HepG2 (cell line): Measurements from ENCODE around the gene CDK6. TPM values are rescaled to one million over a fixed set of nuclear protein-coding genes. Genes with fewer than 3 reads are reported as not detected.

Experiments used
- ATAC-seq: fragments of 200-7000 bp; cut with Tn5 transposase; 3 replicates; pipeline ENCODE4 v1.9.1; 2020; ENCODE audit warnings: mild to moderate bottlenecking, moderate library complexity
- BruUV-seq: library from RNA; stranded (reverse); fragments of 400-500 nt; replicated peaks from 2 replicates; lab custom pipeline; 2021; lab: Mats Ljungman, UMichigan
- CTCF ChIA-PET: fragments of 300-600 bp; formaldehyde crosslinking; extraction: SDS; loops from one replicate; lab custom pipeline; 2021; ENCODE audit warnings: low total read pairs, inconsistent platforms, low intra/inter-chr PET ratio; lab: Yijun Ruan, JAX
- POLR2A ChIA-PET: fragments of 350-600 bp; sonication (Branson Sonifier 250); formaldehyde crosslinking; loops from one replicate; lab custom pipeline; 2020; ENCODE audit warnings: antibody characterized with exemption, inconsistent platforms; lab: Yijun Ruan, JAX
- DNase-seq: peaks from one replicate; pipeline ENCODE4 v3.0.0-alpha.2; 2015; ENCODE audit warnings: low spot score
- FAIRE-seq: peaks from 3 replicates; lab custom pipeline; 2011; peaks lifted over from hg19 to GRCh38; lab: Jason Lieb, UNC
- H2AFZ ChIP-seq: one replicate; pipeline ENCODE4 v1.6.1; 2011; ENCODE audit warnings: low read length, inconsistent platforms
- H3K27ac ChIP-seq: fragments of 300-600 bp; 3 replicates; pipeline ENCODE4 v1.8.0; 2011; ENCODE audit warnings: mixed run types, mild to moderate bottlenecking, mixed read lengths, low read length, inconsistent platforms; ENCODE audit not compliant: insufficient read depth; ENCODE audit errors: extremely low read length
- H3K27me3 ChIP-seq, 2 experiments: fragments of 200-600 bp in 1 of 2; 2 replicates in 1 of 2; 3 replicates in 1 of 2; pipeline versions ENCODE4 v1.6.0 to v1.8.0; 2011; ENCODE audit warnings: low read length in 2 of 2, mild to moderate bottlenecking in 2 of 2, moderate library complexity in 2 of 2, inconsistent platforms in 1 of 2; ENCODE audit not compliant: insufficient read depth in 2 of 2, control insufficient read depth in 1 of 2
- H3K36me3 ChIP-seq, 2 experiments: fragments of 200-600 bp in 1 of 2; replicated peaks in 1 of 2; 2 replicates in 1 of 2; 3 replicates in 1 of 2; pipeline versions ENCODE4 v1.5.1 to v1.8.0; 2011; ENCODE audit warnings: low read length in 2 of 2, inconsistent platforms in 1 of 2; ENCODE audit not compliant: insufficient read depth in 2 of 2, control insufficient read depth in 1 of 2
- H3K4me1 ChIP-seq: 2 replicates; pipeline ENCODE4 v1.5.1; 2012; ENCODE audit warnings: low read length, inconsistent platforms; ENCODE audit not compliant: insufficient read depth
- H3K4me2 ChIP-seq: 2 replicates; pipeline ENCODE4 v1.6.0; 2011; ENCODE audit warnings: low read depth, low read length, inconsistent platforms
- H3K4me3 ChIP-seq, 3 experiments: fragments of 200-600 bp in 1 of 3; sonication (generic), shearing (Covaris generic) in 1 of 3; replicated peaks in 1 of 3; 2 replicates each; pipeline ENCODE4 v1.5.1; 2011 to 2016; ENCODE audit warnings: low read length in 3 of 3, inconsistent platforms in 2 of 3, low read depth in 2 of 3, mild to moderate bottlenecking in 2 of 3, control low read depth in 1 of 3, mixed read lengths in 1 of 3; ENCODE audit not compliant: insufficient read depth in 1 of 3
- H3K79me2 ChIP-seq: one replicate; pipeline ENCODE4 v1.6.1; 2011; ENCODE audit warnings: low read length, inconsistent platforms; ENCODE audit not compliant: insufficient read depth
- H3K9ac ChIP-seq: 2 replicates; pipeline ENCODE4 v1.6.0; 2011; ENCODE audit warnings: mild to moderate bottlenecking, low read depth, low read length, inconsistent platforms; ENCODE audit not compliant: insufficient read depth
- H3K9me3 ChIP-seq: 2 replicates; pipeline ENCODE4 v1.5.1; 2012; ENCODE audit warnings: mild to moderate bottlenecking, low read length
- H4K20me1 ChIP-seq: 2 replicates; pipeline ENCODE4 v1.6.0; 2011; ENCODE audit warnings: inconsistent platforms, mild to moderate bottlenecking, low read length, moderate library complexity; ENCODE audit not compliant: insufficient read depth
- ARNT ChIP-seq: fragments of 450-650 bp; IDR thresholded peaks from 2 replicates; pipeline ENCODE4 v1.6.1; 2017
- ATF7-NPFF ChIP-seq: sonication (generic); formaldehyde crosslinking; IDR thresholded peaks from 2 replicates; pipeline ENCODE4 v1.8.1; 2023; ENCODE audit warnings: mild to moderate bottlenecking, low read depth, missing genetic modification reagents, moderate library complexity
- ELF4 ChIP-seq: sonication (generic); formaldehyde crosslinking; IDR thresholded peaks from 2 replicates; pipeline ENCODE4 v1.5.0; 2020; ENCODE audit warnings: missing genetic modification reagents, mild to moderate bottlenecking, moderate library complexity, borderline replicate concordance
- NCOA2 ChIP-seq: sonication (generic); formaldehyde crosslinking; IDR thresholded peaks from 2 replicates; pipeline ENCODE4 v1.8.0; 2022; ENCODE audit warnings: inconsistent platforms
- PHF8 ChIP-seq: sonication (generic); formaldehyde crosslinking; IDR thresholded peaks from 2 replicates; pipeline ENCODE4 v1.5.0; 2020; ENCODE audit warnings: missing genetic modification reagents
- ZFP82 ChIP-seq: sonication (generic); formaldehyde crosslinking; IDR thresholded peaks from 2 replicates; pipeline ENCODE4 v1.5.1; 2020; ENCODE audit warnings: mild to moderate bottlenecking, missing genetic modification reagents, borderline replicate concordance
- ZNF484 ChIP-seq: sonication (generic); formaldehyde crosslinking; IDR thresholded peaks from 2 replicates; pipeline ENCODE4 v1.5.1; 2020; ENCODE audit warnings: mild to moderate bottlenecking, low read depth, missing genetic modification reagents, borderline replicate concordance
- ZSCAN12 ChIP-seq: sonication (generic); formaldehyde crosslinking; IDR thresholded peaks from 2 replicates; pipeline ENCODE4 v1.9.0; 2021; ENCODE audit warnings: mild to moderate bottlenecking, missing genetic modification reagents
- in situ Hi-C: cut with HindIII; loops from 2 replicates; pipeline ENCODE4 v1.10.0; 2017; ENCODE audit warnings: low pct_unique_long_range_greater_than_20kb; ENCODE audit not compliant: extremely low pct_ligation_motif_present
- intact Hi-C: fragments of 100-400 bp; cut with micrococcal nuclease; formaldehyde crosslinking; loops from one replicate; pipeline ENCODE4 v1.10.0; 2022; ENCODE audit not compliant: unreplicated experiment
- polyA plus RNA-seq, 8 experiments: library from polyadenylated mRNA; depleted of rRNA in 3 of 8; stranded (reverse) in 7 of 8; unstranded in 1 of 8; fragments of >200 nt; fragmentation: Illumina TruSeq in 4 of 8; extraction: Trizol in 4 of 8; gene quantifications; 2 replicates each; pipeline versions ENCODE4 v1.2.1 to v1.2.3, GENCODE V29; 2011 to 2016; ENCODE audit warnings: low read depth in 4 of 8, missing spikeins in 1 of 8, mixed read lengths in 1 of 8; ENCODE audit not compliant: insufficient read depth in 1 of 8
- total RNA-seq, 5 experiments: library from RNA; depleted of rRNA; stranded (reverse); fragments of >200 nt; fragmentation: Illumina TruSeq; extraction: Trizol; gene quantifications; 2 replicates each; pipeline ENCODE4 v1.2.3, GENCODE V29; 2016; ENCODE audit warnings: low read depth in 1 of 5
- TF ChIP-seq, protein P1 (sequence below): sonication (generic); formaldehyde crosslinking; IDR thresholded peaks from 2 replicates; pipeline ENCODE4 v1.9.0; 2022; ENCODE audit warnings: low read depth, missing genetic modification reagents
- TF ChIP-seq, protein P2 (sequence below): sonication (generic); formaldehyde crosslinking; IDR thresholded peaks from 2 replicates; pipeline ENCODE4 v1.4.0; 2020; ENCODE audit warnings: missing genetic modification reagents, mild to moderate bottlenecking, borderline replicate concordance

Gene CDK6
- total and polyA plus RNA-seq, 2 of the 13 experiments (the other 11 are each of a cell fraction or from before 2014, with no cell fraction given), result 34.6 to 90.8 TPM

GRCh38 chr7:92695308-92696261 lies 140.8 kb downstream of the CDK6 start (continued):
- TF ChIP-seq, protein P1, sequence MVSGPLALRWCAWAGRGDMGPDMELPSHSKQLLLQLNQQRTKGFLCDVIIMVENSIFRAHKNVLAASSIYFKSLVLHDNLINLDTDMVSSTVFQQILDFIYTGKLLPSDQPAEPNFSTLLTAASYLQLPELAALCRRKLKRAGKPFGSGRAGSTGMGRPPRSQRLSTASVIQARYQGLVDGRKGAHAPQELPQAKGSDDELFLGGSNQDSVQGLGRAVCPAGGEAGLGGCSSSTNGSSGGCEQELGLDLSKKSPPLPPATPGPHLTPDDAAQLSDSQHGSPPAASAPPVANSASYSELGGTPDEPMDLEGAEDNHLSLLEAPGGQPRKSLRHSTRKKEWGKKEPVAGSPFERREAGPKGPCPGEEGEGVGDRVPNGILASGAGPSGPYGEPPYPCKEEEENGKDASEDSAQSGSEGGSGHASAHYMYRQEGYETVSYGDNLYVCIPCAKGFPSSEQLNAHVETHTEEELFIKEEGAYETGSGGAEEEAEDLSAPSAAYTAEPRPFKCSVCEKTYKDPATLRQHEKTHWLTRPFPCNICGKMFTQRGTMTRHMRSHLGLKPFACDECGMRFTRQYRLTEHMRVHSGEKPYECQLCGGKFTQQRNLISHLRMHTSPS (CRISPR knock-in tag), result no peak
- TF ChIP-seq ARNT, result peak; percentile 99

DNA sequence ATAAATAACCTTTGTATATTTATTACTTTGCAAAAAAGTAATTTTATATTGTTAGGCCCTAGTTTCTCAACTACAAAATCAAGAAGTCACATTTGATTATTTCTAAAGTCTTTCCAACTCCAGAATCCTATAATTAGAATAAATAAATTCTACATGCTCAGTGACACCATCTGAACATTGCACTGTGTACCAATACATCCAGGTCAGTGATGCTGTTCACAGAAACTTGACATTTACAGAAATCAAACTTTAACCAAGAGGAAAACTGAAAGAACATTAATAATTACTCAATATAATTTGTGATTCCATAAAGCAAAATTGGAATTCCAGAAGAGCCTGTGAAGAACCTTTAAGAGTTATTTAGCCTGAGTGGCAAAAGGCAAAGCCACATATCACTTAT lies 142.2 kb downstream of the CDK6 start:
- BruUV-seq, result no TSS peak
- CTCF ChIA-PET, result interaction anchor here (2.1 kb wide), 1 partner anchor 139 kb away, joined by 4 read pairs; no protein-coding TSS in a partner anchor
- TF ChIP-seq, protein P2, sequence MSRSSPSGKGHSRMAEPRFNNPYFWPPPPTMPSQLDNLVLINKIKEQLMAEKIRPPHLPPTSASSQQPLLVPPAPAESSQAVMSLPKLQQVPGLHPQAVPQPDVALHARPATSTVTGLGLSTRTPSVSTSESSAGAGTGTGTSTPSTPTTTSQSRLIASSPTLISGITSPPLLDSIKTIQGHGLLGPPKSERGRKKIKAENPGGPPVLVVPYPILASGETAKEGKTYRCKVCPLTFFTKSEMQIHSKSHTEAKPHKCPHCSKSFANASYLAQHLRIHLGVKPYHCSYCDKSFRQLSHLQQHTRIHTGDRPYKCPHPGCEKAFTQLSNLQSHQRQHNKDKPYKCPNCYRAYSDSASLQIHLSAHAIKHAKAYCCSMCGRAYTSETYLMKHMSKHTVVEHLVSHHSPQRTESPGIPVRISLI, result no peak
- no peak for TF ChIP-seq ATF7-NPFF
- no peak for TF ChIP-seq ZSCAN12 (CRISPR knock-in tag)
- TF ChIP-seq ZFP82 (CRISPR knock-in tag), result no peak
- TF ChIP-seq NCOA2, result no peak
- no peak for TF ChIP-seq PHF8
- TF ChIP-seq ZNF484 (CRISPR knock-in tag), result no peak
- no peak for TF ChIP-seq ELF4 (CRISPR knock-in tag)
- FAIRE-seq (no peak), ATAC-seq (no peak), DNase-seq (no peak)
- H3K36me3 ChIP-seq, result peaks cover 2 to 14% of the 10 kb centered on the region in 2 experiments; a peak in 2 of 5 replicates
- no peaks in the 10 kb centered on the region for H3K9me3 ChIP-seq
- no peaks in the 10 kb centered on the region for H3K27me3 ChIP-seq
- no peak overlapping the region for H2AFZ ChIP-seq
- H3K4me3 ChIP-seq, result peak overlapping the region in 2 of 3 experiments; percentile 1 to 30; a peak in 2 of 6 replicates
- H4K20me1 ChIP-seq, result no peaks in the 10 kb centered on the region
- H3K79me2 ChIP-seq, result peaks cover 32% of the 10 kb centered on the region
- peaks cover 81% of the 10 kb centered on the region for H3K4me1 ChIP-seq
- H3K9ac ChIP-seq, result peak overlapping the region; percentile 81
- peak overlapping the region; percentile 56 for H3K4me2 ChIP-seq
- POLR2A ChIA-PET, result interaction anchor here (2.5 to 3.9 kb wide), 4 partner anchors 12 to 142 kb away, joined by 7 to 66 read pairs (median 34); partner anchors contain the start of gene CDK6
- peak overlapping the region; percentile 97 for H3K27ac ChIP-seq
- intact Hi-C loops, result loop anchor here (10.0 kb wide), 1 partner anchor 361 kb away; no protein-coding TSS in a partner anchor
- in situ Hi-C loops, result no loop called here
